22Rv1 (cell line): Measurements from ENCODE around the gene RALGPS2.

Source experiments
- CTCF ChIP-seq: fragments of 450-650 bp; IDR thresholded peaks from 2 replicates; pipeline ENCODE4 v1.5.1; 2017; ENCODE audit warnings: mild to moderate bottlenecking
- ZFX ChIP-seq: fragments of 450-650 bp; IDR thresholded peaks from 2 replicates; pipeline ENCODE4 v1.6.1; 2017; ENCODE audit warnings: antibody characterized with exemption, borderline replicate concordance

- no peak for TF ChIP-seq CTCF
- TF ChIP-seq ZFX, result no peak
These were observed 183.3 kb downstream of the RALGPS2 start for GRCh38 chr1:178908358-178908757.
